GM12875 (cell line): ENCODE data around the gene IRX2.

Experiments used
- H3K4me3 ChIP-seq: one replicate; pipeline ENCODE4 v1.5.1; 2011; ENCODE audit warnings: low read depth, low read length, control low read depth
- TF ChIP-seq, protein P1 (sequence below): IDR thresholded peaks from 2 replicates; pipeline ENCODE4 v1.5.1; 2011; ENCODE audit warnings: low read depth, mild to moderate bottlenecking, control low read depth, inconsistent platforms, low read length, moderate library complexity, borderline replicate concordance; ENCODE audit not compliant: insufficient read depth

Gene IRX2

GRCh38 chr5:2711446-2712425, 39.7 kb downstream of the IRX2 start:
- TF ChIP-seq, protein P1, sequence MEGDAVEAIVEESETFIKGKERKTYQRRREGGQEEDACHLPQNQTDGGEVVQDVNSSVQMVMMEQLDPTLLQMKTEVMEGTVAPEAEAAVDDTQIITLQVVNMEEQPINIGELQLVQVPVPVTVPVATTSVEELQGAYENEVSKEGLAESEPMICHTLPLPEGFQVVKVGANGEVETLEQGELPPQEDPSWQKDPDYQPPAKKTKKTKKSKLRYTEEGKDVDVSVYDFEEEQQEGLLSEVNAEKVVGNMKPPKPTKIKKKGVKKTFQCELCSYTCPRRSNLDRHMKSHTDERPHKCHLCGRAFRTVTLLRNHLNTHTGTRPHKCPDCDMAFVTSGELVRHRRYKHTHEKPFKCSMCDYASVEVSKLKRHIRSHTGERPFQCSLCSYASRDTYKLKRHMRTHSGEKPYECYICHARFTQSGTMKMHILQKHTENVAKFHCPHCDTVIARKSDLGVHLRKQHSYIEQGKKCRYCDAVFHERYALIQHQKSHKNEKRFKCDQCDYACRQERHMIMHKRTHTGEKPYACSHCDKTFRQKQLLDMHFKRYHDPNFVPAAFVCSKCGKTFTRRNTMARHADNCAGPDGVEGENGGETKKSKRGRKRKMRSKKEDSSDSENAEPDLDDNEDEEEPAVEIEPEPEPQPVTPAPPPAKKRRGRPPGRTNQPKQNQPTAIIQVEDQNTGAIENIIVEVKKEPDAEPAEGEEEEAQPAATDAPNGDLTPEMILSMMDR = no peak
- H3K4me3 ChIP-seq = no peak overlapping the region

- no peak overlapping the region for H3K4me3 ChIP-seq
- TF ChIP-seq, protein P1 = no peak
Observed at GRCh38 chr5:2710910-2711309, 40.6 kb downstream of the IRX2 start.

- H3K4me3 ChIP-seq = no peak overlapping the region
- TF ChIP-seq, protein P1 = no peak
Observed at GRCh38 chr5:2709976-2710689, 41.3 kb downstream of the IRX2 start.

- TF ChIP-seq, protein P1 = no peak
Observed at GRCh38 chr5:2708751-2709150, 42.7 kb downstream of the IRX2 start.

GRCh38 chr5:2708132-2708531, 43.3 kb downstream of the IRX2 start:
- no peak overlapping the region for H3K4me3 ChIP-seq
- TF ChIP-seq, protein P1 = no peak

More at GRCh38 chr5:2708751-2709150, 42.7 kb downstream of the IRX2 start:
- H3K4me3 ChIP-seq = no peak overlapping the region

- H3K4me3 ChIP-seq = no peak overlapping the region
- TF ChIP-seq, protein P1 = no peak
Observed at GRCh38 chr5:2705861-2706260, 45.6 kb downstream of the IRX2 start.
